ENCODE measurements around the gene TRIM16.
"Not testable (repeated sequence)": the region's sequence is repeated elsewhere in the genome, so short reads cannot be mapped to it uniquely, and the experiment has no call there.

The TRIM16 gene

DNA sequence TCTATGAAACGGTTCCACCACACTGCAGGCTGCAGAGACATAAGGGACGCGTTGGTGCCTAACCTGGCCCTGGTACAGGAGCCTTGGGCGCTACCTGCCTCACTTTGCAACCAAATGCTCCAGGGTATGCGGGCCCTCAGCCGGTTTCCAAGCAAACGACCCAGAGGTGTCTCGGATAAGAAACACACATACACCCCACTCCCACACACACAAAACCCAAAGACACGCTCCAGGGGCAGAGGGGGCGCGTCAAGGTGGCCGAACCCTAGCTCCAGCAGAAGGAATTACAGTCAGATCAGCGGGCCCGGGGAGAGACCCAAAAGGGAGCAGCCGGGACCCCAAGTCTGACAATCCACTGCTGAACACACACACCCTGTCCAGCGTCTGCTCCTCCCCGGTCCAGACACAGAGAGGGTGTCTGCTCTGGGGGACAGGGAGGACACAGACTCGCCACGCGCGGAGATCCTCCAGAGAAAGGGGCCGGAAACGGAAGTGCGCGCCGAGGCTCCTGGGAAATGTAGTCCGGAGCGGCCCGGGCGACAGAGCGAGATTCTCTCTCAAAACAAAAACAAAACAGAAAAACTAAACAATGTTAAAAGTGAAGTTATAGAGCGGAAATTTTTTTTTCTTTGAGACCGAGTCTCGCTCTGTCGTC is at the start of gene TRIM16:
TSS of gene TRIM16 (minus strand) at position 488 of the 655 bp plus-strand sequence. CDS start 32,702 bp downstream, outside the sequence.
- DNase-seq: peak; percentile 80 to 83

DNA sequence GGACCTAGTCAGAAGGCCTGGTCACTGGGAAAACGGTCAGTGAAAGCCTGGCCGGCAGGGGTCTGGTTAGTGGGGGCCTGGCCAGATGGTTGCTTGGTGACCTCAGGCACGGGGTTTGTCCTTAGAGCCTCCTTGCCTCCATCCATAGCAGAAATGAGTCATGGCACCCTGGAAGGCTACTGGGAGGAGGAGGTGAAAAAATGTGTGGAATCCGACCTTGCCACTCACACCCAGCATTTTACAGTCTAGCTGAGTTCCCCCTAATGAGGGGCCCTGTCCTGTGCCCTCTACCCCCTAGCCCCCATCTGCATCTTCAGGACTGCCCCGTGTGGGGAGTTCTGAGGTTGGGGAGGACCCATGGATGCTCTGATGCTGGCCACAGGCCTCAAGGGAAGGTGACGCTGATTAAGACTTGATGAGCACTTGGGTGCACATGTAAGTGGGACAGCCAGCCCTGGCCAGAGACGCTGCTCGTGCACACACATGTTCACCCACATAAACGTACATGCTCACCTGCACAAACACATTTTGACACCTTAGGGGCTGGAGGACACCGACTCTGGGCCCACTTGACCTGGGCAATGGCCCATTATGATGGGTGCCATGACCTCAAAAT is 49.2 kb upstream of the TRIM16 start:
- DNase-seq: not testable (repeated sequence)

DNA sequence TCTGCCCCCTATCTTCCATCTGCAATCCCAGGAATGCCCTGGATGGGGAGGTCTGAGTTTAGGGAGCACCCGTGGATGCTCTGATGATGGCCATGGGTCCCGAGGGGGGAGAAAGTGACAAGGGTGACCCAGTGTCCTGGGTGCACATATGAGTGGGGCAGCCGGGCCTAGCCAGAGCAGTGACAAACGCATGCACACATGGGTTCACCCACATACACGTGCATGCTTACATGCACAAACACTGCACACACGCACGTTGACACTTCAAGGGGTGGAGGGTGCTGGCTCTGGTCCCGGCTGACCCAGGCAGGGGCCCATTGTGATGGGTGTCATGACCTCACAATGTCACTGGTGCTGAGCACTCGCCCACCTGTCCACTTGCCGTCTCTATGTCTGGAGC is 47.8 kb upstream of the TRIM16 start, which contains the start of gene TBC1D26:
TSS of gene TBC1D26 (plus strand) at position 384 of the 400 bp plus-strand sequence. CDS start 3,066 bp downstream, outside the sequence.
- not testable (repeated sequence) for DNase-seq

DNA sequence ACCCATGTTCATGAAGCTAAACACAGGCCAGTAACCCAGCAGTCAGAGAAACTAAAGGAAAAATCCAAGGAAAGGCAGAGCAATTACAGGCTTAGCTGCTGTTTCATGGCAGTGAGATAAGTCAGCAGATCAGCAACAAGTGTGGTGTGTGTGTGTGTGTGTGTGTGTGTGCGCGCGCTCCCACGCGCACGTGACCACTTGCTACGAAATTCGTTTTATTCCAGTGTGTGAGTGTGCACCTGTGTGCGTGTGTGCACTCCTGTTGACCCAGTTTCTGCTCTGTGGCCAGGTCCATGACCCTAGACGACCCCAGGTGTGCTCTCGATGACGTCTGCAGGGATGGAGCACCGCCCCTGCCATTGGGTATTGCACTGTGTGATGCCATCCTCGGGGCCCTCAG is 46.4 kb upstream of the TRIM16 start:
- not testable (repeated sequence) for DNase-seq

DNA sequence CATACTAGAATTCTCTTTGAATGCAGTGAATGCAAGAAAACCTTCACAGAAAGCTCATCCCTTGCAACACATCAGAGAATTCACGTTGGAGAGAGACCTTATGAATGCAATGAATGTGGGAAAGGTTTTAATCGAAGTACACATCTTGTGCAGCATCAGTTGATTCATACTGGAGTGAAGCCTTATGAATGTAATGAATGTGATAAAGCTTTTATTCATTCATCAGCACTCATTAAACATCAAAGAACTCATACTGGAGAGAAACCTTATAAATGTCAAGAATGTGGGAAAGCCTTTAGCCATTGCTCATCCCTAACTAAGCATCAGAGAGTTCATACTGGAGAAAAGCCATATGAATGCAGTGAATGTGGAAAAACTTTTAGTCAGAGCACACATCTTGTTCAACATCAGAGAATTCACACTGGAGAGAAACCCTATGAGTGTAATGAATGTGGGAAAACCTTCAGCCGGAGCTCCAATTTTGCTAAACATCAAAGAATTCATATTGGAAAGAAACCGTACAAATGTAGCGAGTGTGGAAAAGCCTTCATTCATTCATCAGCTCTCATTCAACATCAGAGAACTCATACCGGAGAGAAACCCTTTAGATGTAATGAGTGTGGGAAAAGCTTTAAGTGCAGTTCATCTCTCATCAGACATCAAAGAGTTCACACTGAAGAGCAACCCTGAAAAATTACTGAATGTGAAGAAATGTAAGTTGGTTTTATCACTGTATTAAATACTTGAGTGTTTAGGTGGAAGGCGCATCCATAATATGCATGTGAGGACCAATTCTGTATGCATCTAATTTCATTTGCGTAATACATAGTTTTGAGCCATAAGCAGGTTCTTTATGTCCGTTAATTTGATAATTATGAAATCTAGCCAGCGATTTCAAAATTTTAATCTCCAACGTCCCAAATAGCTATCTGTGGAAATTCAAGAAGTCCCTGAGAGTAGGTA is 32.8 kb upstream of the TRIM16 start:
- DNase-seq: not testable (repeated sequence)

DNA sequence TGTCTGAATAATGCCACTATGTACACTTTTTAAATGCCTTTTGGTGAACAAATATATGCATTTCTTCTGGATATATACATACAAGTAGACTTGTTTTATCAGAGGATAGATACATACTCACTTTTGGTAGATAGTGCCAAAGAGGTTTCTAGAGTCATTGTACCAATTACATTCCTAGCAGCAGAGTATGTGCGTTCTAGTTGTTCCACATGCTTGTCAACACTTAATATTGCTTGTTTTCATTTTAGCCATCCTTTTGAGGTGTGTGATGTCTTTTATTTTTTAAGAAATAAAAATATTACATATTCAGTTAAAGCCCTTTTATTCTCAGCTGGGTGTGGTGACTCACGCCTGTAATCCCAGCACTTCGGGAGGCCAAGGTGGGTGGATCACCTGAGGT is 24.8 kb upstream of the TRIM16 start:
- DNase-seq: not testable (repeated sequence)

DNA sequence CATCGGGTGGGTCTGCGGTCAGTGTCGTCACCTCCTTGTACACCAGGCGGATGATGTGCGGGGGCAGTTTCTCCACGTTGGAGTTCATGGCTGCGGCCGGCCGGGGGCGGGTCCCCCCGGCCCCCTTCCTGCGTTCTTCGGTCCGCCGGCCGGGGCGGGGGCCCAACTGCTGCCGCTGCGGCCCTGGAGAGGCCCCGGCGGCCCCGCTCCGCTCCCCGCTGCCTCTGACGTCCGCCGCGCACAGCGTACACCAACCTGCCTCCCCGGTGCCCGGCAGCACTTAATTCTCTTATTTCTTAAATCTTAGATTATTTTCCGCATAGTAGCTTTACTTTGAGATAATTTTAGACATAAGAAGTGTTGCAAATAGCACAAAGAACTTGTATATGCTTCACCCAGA is 20.7 kb upstream of the TRIM16 start:
- not testable (repeated sequence) for DNase-seq

DNA sequence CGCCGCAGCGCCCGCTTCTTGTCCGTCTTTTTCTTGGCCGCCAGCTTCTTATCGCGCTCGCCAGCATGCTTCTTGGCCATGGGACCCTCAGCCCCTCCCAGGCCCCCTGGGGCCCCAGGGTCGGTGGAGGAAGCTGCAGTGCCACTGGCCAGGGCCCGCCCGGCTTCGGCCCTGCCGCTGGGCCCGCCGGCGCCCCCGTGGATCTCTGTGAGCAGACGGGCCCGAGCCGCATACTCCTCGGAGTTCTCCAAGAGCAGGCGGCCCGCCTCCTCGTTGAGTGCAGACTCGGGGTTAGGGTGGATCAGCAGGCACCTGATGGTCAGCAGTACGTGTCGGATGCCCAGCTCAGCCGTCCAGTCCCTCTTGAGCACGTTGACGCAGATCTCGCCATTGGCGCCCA is 20.1 kb upstream of the TRIM16 start:
- not testable (repeated sequence) for DNase-seq

DNA sequence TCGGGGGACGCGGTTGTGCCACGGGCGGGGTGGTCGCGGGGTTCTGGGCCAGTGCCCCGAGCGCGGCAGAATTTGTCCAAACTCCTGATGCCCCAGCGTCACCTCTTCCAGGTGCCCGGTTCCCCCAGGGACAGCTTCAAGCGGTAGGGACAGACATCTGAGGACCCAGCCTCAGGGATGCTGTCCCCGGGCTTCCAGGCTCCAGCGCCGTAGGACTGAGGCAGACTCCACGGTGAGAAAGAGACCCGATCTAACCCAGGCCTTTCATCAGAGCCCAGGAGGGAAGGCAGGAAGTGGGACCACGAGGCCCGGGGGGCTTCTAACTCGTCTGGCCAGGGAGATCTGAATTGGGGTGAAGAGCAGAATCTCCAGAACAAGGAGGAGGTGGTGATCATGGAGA is 15.8 kb upstream of the TRIM16 start:
- DNase-seq: not testable (repeated sequence)

DNA sequence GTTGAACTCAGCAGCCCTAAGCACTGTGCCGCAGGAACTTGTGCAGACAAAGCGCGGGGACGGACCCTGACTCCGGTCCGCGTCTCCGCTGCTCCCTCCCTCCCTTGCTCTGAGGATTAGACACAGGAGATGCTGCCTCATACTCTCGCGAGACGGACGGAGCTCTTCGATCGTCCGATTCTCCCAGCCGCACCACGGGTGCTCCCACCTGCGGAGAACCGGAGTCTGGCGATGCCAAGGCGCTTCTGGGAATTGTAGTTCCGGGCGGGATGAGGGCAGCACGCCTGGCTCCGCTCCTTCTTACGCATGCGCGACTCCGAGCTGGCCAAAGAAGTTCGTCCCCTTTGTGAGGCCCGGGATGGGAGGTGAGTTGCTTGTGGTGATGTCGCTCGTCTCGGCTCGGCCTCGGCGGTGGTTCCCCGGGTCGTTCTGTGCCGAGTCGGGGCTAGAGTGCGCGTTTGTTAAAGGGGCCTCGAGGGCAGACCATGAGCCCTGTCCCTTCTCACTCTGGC is 15.4 kb upstream of the TRIM16 start, which contains the start of gene ZNF286A:
TSS of gene ZNF286A (plus strand) at position 340 of the 512 bp plus-strand sequence. CDS start 578 bp downstream, outside the sequence.
- peak; percentile 98 to 99 for DNase-seq

DNA sequence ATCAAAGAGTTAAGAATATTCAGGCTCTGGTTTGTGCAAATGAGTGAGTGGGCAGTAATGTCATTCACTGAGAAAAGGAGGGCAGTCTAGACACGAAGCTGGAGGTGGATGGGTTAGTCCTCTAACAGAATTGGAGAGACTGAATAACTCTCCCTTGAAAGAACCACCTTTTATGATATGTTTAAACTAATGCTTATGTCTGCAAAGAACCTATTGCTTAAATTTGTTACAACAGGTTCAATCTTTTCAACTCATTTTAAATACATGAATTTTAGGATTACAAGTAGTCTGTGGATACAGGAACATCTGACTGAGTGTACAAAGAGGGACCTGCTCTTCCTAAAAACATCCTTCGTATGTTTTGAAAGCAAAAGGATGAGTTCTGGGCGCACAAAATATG is 14.9 kb upstream of the TRIM16 start:
- DNase-seq: peak in 1 of 2 donors; percentile 4

DNA sequence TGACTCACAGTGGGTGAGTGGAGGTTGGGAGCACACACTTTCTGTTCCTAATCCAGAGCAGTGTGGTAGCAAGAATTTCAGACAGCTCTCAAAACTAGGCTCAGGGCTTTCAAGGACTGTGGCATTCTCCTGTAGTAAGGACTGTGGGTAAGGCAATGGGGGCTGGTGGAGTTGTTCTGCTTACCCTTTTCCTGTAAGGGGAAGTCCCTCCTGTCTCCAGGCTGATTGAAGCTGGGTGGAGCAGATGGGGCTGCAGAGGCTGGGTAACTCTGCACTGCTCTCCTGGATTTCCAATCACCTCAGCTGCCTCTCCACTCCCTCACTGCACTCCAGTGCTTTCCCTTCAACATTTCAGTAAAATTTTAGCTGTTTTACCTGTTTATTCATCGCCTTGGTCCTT is 3.4 kb upstream of the TRIM16 start:
- not testable (repeated sequence) for DNase-seq

DNA sequence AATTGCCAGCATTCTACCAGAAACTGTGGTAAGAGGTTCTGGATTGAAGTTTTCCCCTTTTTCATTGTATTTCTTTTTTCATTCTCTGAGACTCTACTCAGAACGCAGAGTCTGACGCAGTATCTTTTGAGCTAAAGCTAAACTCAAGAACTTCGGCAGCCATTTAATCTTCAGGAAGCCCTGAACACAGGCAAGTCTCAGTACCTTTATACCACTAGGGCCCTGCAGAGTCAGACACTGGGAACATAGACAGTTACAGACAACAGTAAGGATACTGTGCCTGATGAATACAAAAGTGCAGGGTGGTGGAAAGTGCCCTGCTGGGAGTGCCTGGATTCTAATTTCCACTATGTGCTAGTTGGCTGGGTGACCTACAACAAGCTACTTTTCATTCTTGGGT is 976 bp downstream of the TRIM16 start:
- DNase-seq: peak in 1 of 2 donors; percentile 20

DNA sequence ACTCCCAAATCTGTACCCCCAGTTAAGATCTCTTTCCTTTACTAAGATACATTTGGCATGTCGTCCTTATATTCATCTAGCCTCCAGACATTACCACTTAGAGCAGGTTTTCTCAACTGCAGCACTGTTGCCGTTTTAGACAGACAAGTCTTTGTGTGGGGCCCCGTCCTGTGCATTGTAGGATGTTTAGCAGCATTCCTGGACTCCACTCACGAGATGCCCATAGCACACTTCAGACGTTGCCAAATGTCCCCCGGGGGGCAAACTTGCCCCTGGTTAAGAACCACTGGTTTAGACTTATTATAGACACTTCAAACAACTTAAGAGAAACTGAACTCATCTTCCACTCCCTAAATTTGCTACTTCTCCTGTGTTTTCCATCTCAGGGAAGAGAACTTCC is 8.1 kb downstream of the TRIM16 start:
- not testable (repeated sequence) for DNase-seq

DNA sequence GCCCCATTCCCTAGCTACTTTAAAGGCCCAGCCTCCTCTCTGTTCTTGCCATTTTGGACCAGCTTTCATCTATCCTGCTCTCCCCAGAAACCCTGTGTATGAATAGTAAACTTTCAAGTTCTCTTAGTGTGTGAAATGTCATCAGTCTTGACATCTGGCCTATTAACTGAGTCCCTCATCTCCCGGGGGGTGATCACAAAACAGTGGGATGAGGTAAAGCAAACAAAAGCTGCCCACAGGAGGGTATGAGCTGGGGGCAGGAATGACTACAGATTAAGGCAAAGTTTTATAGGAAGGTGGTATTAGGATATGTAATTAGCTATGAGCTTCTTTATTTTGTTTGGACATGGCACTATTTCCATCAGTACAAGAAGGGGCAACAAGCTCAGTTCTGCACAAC is 9.5 kb downstream of the TRIM16 start:
- DNase-seq: not testable (repeated sequence)

DNA sequence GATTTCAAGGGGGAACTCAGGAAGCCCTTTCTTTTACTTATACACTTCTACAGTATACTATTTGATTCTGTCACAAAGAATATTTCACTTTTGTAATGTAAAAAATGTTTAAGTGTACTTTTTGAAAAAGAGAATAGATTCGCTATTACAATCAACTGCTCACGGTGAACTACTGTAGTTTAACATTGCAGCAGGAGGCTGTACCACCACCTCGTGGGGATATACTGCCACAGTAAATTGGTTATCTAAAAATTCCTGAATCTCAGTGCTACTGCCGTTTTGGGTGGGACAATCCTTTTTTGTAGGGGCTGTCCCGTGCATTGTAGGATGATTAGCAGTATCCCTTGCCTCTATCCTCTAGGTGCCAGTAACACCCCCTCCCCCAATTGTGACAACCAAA is 14.6 kb downstream of the TRIM16 start:
- not testable (repeated sequence) for DNase-seq

DNA sequence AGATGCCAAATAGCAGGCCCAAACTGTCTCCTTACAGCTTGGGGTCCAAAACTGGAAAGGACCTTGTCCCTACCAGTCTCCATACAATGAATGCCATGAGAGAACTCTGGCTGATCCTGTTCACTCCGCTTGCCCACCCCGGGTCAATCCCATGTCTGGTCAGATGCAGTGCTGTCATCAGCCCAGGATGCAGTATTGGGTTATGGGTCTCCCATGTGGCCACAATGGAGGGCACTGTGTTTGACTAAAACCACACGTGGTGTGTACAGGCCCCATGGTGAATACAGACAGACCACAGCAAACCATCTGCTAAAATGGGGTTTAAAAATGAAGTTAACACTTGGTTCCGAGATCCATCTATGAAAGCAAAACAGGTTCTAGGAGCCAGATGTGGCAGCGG is 20.4 kb downstream of the TRIM16 start:
- DNase-seq: no peak

DNA sequence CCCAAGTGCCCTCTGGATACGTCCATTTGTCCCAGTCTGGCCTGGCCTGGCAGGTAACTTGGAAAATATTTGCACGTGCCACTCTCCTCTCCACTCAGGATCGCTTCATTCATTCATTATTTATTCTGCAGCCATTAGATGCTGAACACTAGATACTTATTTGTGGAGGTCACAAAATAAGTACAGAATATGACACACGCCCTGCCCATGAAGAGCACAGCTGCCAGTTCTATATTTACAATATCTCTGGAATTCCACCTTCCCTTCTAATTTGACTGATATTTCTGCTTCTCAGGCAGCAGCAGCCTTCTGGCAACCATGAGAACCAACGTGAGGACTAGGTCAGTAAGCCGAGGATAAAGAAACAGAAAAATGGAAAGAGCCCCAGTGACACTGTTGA is 20.9 kb downstream of the TRIM16 start:
- DNase-seq: no peak

DNA sequence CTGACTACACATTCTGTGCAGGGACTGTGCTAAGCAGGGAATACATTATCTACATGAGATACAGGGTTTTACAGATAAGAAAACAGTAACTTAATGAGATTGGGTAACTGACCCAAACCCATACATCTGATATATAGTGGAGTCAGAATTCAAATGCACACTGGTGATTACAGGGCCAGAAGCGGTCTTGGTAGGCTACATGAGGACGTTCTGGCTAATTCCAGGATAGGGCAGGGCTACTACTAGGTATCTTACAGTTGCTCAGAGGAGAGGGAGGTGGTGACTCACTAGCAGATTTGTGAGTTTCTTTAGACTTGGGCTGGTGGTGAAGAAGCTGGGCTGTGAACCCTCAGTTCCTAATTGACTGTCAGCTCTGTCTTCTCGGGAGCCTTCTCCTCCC is 21.4 kb downstream of the TRIM16 start:
- DNase-seq: no peak

DNA sequence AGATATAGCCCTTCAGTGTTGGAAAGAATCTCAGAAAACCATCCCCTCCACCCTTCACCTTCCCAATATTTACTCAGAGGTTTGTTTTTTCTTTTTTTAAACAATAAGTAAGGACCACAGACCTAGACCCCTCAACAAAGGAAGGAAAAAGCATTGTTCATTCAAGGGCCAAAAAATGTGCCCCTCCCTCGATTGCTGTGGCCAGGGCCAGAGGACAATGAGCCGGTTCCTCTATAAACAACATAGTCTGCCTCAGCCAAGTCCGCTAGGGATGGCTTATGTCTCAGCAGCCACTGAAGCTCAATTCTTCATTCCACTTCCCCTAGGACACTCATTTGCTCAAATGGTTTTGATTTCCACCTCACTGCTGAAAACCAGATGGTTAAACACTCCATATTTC is 24.0 kb downstream of the TRIM16 start:
- DNase-seq: no peak

DNA sequence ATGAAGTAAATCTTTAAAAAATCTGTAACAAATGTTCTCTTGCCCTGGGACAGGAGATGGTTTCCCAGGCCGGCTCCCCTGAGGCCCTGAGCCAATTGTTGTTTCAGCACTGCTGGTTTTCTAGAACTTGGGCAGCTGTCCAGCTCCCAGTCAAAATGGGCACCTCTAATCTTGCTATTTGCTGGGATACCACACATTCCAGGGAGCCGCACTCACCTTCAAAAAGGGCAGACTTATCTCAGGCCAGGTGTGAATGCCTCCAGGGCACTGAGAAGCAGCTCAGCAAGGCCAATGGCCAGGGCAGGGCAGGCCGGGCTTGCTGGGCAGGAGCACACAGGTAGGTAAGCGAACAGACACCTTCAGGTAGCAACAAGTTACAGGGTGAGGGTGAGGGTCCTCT is 24.4 kb downstream of the TRIM16 start:
- no peak for DNase-seq

DNA sequence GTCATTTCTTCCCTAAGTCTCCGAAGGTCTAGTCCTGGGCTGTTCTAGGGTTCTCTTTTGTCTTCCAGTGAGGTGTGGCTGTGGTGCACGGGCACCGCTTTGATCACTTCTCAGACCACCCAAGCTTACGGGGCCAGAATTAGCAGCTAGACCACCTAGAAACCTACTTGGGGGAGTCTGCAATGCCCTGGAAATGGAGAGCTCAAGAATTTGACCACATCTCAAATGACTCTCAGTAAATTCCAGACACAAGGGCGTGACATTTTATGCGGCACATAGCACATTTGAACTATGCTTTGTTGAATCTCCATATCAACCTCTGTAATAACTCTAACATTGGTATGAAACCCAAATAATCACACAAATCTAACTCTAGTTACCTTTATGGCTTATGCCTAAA is 24.9 kb downstream of the TRIM16 start:
- no peak for DNase-seq

DNA sequence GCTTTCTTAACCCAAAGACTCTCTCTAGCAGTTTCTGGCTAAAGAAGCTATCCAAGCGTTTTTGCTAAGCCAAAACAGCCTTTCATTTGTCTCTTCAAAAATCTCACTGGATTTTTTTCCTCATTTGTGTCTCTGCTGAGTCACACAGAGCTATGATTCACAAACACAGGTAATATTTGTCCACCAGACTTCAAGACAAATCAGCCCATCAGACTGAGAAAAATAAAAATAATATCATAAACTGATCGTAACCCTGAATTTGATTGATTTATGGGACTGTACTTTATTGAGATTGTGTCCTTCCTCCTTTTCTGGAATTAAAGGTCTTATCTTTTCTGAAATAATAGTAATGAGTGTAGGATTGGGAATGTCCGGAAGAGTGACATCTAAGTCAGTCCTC is 25.8 kb downstream of the TRIM16 start:
- DNase-seq: no peak
